C4-2B (cell line): ENCODE data around the gene ACOT12.

Source experiments
- ZFX ChIP-seq: fragments of 450-650 bp; IDR thresholded peaks from 2 replicates; pipeline ENCODE4 v1.6.1; 2017
- TF ChIP-seq, protein P1 (sequence below): fragments of 450-650 bp; conservative IDR thresholded peaks from 2 replicates; pipeline ENCODE4 v1.5.1; 2017; ENCODE audit warnings: mild to moderate bottlenecking

GRCh38 chr5:81353189-81353588, 40.7 kb downstream of the ACOT12 start:
- TF ChIP-seq, protein P1, sequence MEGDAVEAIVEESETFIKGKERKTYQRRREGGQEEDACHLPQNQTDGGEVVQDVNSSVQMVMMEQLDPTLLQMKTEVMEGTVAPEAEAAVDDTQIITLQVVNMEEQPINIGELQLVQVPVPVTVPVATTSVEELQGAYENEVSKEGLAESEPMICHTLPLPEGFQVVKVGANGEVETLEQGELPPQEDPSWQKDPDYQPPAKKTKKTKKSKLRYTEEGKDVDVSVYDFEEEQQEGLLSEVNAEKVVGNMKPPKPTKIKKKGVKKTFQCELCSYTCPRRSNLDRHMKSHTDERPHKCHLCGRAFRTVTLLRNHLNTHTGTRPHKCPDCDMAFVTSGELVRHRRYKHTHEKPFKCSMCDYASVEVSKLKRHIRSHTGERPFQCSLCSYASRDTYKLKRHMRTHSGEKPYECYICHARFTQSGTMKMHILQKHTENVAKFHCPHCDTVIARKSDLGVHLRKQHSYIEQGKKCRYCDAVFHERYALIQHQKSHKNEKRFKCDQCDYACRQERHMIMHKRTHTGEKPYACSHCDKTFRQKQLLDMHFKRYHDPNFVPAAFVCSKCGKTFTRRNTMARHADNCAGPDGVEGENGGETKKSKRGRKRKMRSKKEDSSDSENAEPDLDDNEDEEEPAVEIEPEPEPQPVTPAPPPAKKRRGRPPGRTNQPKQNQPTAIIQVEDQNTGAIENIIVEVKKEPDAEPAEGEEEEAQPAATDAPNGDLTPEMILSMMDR: no peak
- no peak for TF ChIP-seq ZFX
